ENCODE data around the gene RAB38.

- TF ChIP-seq, protein P1, sequence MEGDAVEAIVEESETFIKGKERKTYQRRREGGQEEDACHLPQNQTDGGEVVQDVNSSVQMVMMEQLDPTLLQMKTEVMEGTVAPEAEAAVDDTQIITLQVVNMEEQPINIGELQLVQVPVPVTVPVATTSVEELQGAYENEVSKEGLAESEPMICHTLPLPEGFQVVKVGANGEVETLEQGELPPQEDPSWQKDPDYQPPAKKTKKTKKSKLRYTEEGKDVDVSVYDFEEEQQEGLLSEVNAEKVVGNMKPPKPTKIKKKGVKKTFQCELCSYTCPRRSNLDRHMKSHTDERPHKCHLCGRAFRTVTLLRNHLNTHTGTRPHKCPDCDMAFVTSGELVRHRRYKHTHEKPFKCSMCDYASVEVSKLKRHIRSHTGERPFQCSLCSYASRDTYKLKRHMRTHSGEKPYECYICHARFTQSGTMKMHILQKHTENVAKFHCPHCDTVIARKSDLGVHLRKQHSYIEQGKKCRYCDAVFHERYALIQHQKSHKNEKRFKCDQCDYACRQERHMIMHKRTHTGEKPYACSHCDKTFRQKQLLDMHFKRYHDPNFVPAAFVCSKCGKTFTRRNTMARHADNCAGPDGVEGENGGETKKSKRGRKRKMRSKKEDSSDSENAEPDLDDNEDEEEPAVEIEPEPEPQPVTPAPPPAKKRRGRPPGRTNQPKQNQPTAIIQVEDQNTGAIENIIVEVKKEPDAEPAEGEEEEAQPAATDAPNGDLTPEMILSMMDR (IDR thresholded peaks at IDR 0.05) = no peak
- TF ChIP-seq POLR2A (IDR thresholded peaks at IDR 0.05) = no peak
Measured at GRCh38 chr11:88204353-88204752, 29.1 kb upstream of the RAB38 start.
